22Rv1 (cell line): ENCODE data around the gene ZNF425.

ENCODE experiments used
- H3K27ac ChIP-seq: fragments of 450-650 bp; 2 replicates; pipeline ENCODE4 v1.5.1; 2017
- CTCF ChIP-seq: fragments of 450-650 bp; IDR thresholded peaks from 2 replicates; pipeline ENCODE4 v1.5.1; 2017; ENCODE audit warnings: mild to moderate bottlenecking
- ZFX ChIP-seq: fragments of 450-650 bp; IDR thresholded peaks from 2 replicates; pipeline ENCODE4 v1.6.1; 2017; ENCODE audit warnings: antibody characterized with exemption, borderline replicate concordance

Gene ZNF425

DNA sequence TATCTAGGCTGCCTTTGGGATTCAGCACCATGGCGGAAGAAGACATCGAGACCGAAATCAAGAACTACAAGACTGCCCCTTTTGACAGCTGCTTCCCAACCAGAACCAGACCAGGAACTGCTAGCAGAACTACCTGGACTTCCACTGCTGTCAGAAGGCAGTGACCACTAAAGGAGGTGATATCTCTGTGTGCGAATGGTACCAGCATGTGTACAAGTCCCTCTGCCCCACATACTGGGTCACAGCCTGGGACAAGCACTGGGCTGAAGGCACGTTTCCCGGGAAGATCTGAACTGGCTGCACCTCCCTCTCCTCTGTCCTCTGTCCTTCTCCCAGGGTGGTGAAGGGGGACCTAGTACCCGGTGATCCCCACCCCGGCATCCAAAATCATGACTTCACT, 72.2 kb downstream of the ZNF425 start:
- H3K27ac ChIP-seq, result no peak overlapping the region
- TF ChIP-seq CTCF, result no peak
- TF ChIP-seq ZFX, result no peak

DNA sequence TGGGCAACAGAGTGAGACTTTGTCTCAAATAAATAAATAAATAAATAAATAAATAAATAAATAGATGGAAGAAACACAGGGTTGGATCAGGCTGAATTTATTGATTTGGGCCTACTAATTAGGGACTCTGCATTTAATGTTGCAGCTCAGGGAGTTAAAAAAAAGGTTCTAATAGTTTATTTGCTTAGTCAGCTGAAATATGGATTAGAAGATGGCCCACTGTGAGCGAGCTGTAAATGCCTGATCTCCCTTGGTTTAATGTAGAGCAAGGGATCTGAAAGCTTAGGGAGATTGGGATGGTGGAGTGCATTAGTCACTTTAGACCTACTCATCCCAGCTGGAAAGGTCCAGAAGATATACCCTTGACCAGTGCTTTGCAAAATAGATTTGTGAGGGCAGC, 72.7 kb downstream of the ZNF425 start:
- no peak for TF ChIP-seq CTCF
- TF ChIP-seq ZFX, result no peak
- H3K27ac ChIP-seq, result no peak overlapping the region
